K562 (cell line): ENCODE results near the gene PLEKHA8. TPM values are rescaled to one million over a fixed set of nuclear protein-coding genes. Genes with fewer than 3 reads are reported as not detected.

ENCODE experiments used
- ATAC-seq: fragments of 200-7000 bp; cut with Tn5 transposase; 3 replicates; pipeline ENCODE4 v1.9.1; 2020; ENCODE audit warnings: moderate library complexity
- BruUV-seq: library from RNA; stranded (reverse); fragments of 400-500 nt; replicated peaks from 2 replicates; lab custom pipeline; 2021; lab: Mats Ljungman, UMichigan
- CTCF ChIA-PET: fragments of 300-600 bp; formaldehyde crosslinking; extraction: SDS; loops from one replicate; lab custom pipeline; 2021; ENCODE audit warnings: low intra/inter-chr PET ratio; lab: Yijun Ruan, JAX
- POLR2A ChIA-PET: fragments of 300-600, 350-650 bp; sonication (Branson Sonifier 250); formaldehyde crosslinking; extraction: SDS; loops from one replicate; lab custom pipeline; 2021; ENCODE audit warnings: antibody characterized with exemption, inconsistent platforms; lab: Yijun Ruan, JAX
- DNase-seq, 4 experiments: peaks; one replicate each; pipeline versions ENCODE4 v3.0.0 to v3.0.0-alpha.2; 2011 to 2018; ENCODE audit warnings: low spot score in 3 of 4, mixed read lengths in 3 of 4; ENCODE audit errors: extremely low read depth in 1 of 4
- FAIRE-seq: peaks from 2 replicates; lab custom pipeline; 2011; peaks lifted over from hg19 to GRCh38; lab: Jason Lieb, UNC
- H2AFZ ChIP-seq: 2 replicates; pipeline ENCODE4 v1.6.0; 2011; ENCODE audit warnings: low read depth, low read length, control low read depth, inconsistent platforms
- H3K27ac ChIP-seq: fragments of 200-600 bp; 3 replicates; pipeline ENCODE4 v1.8.0; 2011; ENCODE audit warnings: low read depth, mild to moderate bottlenecking, control low read depth, inconsistent platforms, low read length, moderate library complexity, mixed read lengths; ENCODE audit errors: extremely low read depth
- H3K27me3 ChIP-seq, 2 experiments: fragments of 300-600 bp in 1 of 2; 2 replicates in 1 of 2; 3 replicates in 1 of 2; pipeline versions ENCODE4 v1.6.0 to v1.8.0; 2011; ENCODE audit warnings: inconsistent platforms in 2 of 2, low read length in 2 of 2, mild to moderate bottlenecking in 1 of 2, mixed read lengths in 1 of 2, moderate library complexity in 1 of 2; ENCODE audit not compliant: control insufficient read depth in 2 of 2, insufficient read depth in 2 of 2
- H3K36me3 ChIP-seq: fragments of 300-600 bp; 3 replicates; pipeline ENCODE4 v1.8.0; 2011; ENCODE audit warnings: mild to moderate bottlenecking, low read length, inconsistent platforms; ENCODE audit not compliant: control insufficient read depth, insufficient read depth
- H3K4me1 ChIP-seq, 2 experiments: fragments of 200-600 bp in 1 of 2; replicated peaks in 1 of 2; 2 replicates in 1 of 2; 3 replicates in 1 of 2; pipeline versions ENCODE4 v1.5.1 to v1.8.0; 2011; ENCODE audit warnings: inconsistent platforms in 2 of 2, low read length in 2 of 2, mild to moderate bottlenecking in 1 of 2, mixed read lengths in 1 of 2, moderate library complexity in 1 of 2; ENCODE audit not compliant: control insufficient read depth in 2 of 2, insufficient read depth in 2 of 2
- H3K4me2 ChIP-seq: 2 replicates; pipeline ENCODE4 v1.6.1; 2011; ENCODE audit warnings: low read length, control low read depth, inconsistent platforms, mixed read lengths; ENCODE audit not compliant: insufficient read depth
- H3K4me3 ChIP-seq: fragments of 200-600 bp; sonication (generic), shearing (Covaris generic); 2 replicates; pipeline ENCODE4 v1.5.1; 2016; ENCODE audit warnings: control low read depth, inconsistent platforms
- H3K79me2 ChIP-seq: fragments of 200-600 bp; 3 replicates; pipeline ENCODE4 v1.8.0; 2011; ENCODE audit warnings: low read length, inconsistent platforms; ENCODE audit not compliant: control insufficient read depth, insufficient read depth
- H3K9ac ChIP-seq, 2 experiments: 2 replicates each; pipeline versions ENCODE4 v1.6.0 to v1.6.1; 2011; ENCODE audit warnings: low read depth in 2 of 2, low read length in 2 of 2, control low read depth in 1 of 2, inconsistent platforms in 1 of 2, mild to moderate bottlenecking in 1 of 2, mixed read lengths in 1 of 2; ENCODE audit not compliant: insufficient read depth in 1 of 2
- H3K9me1 ChIP-seq: one replicate; pipeline ENCODE4 v1.6.0; 2011; ENCODE audit warnings: inconsistent platforms, mild to moderate bottlenecking, low read length, moderate library complexity; ENCODE audit not compliant: control insufficient read depth, insufficient read depth
- H3K9me3 ChIP-seq: replicated peaks from 2 replicates; pipeline ENCODE4 v1.5.1; 2011; ENCODE audit warnings: low read depth, low read length, inconsistent platforms; ENCODE audit not compliant: control insufficient read depth, insufficient read depth
- H4K20me1 ChIP-seq: replicated peaks from 2 replicates; pipeline ENCODE4 v1.6.1; 2011; ENCODE audit warnings: low read length, inconsistent platforms, mixed read lengths; ENCODE audit not compliant: control insufficient read depth, insufficient read depth
- ESRRA ChIP-seq: fragments of 450-650 bp; IDR thresholded peaks from 2 replicates; pipeline ENCODE4 v1.6.1; 2014; ENCODE audit warnings: low read depth, mild to moderate bottlenecking, moderate library complexity, borderline replicate concordance
- FUS ChIP-seq: fragments of 200-400 bp; formaldehyde crosslinking; optimal IDR thresholded peaks from 2 replicates; pipeline ENCODE3; 2017; ENCODE audit warnings: low read depth, low read length
- ILF3 ChIP-seq: fragments of 450-650 bp; IDR thresholded peaks from 2 replicates; pipeline ENCODE4 v1.6.1; 2018; ENCODE audit warnings: antibody characterized with exemption, mild to moderate bottlenecking, moderate library complexity, borderline replicate concordance
- WGBS: fragments of 100-300 bp; shearing (Covaris generic); methylation state at CpG from one replicate; pipeline ENCODE4 v1.1.6; 2016; ENCODE audit warnings: low coverage, mixed read lengths; ENCODE audit not compliant: insufficient coverage; ENCODE audit errors: missing lambda C conversion rate; 5-methylcytosine and 5-hydroxymethylcytosine counted together
- in situ Hi-C: fragments of 300-500 bp; cut with MboI; formaldehyde crosslinking; loops from 4 replicates; pipeline ENCODE4 v1.15.0; 2018; ENCODE audit warnings: inconsistent platforms, mixed read lengths
- intact Hi-C: fragments of 100-400 bp; cut with micrococcal nuclease; formaldehyde crosslinking; loops from 2 replicates; pipeline ENCODE4 v1.14.2; 2022
- polyA plus RNA-seq, 8 experiments: library from polyadenylated mRNA; depleted of rRNA in 4 of 8; stranded (reverse) in 5 of 8; unstranded in 3 of 8; fragments of >200 nt; fragmentation: Nextera tagmentation in 2 of 8; fragmentation: Illumina TruSeq in 1 of 8; extraction: Ambion mirVana in 2 of 8; extraction: Trizol in 1 of 8; gene quantifications; 2 replicates each; pipeline versions ENCODE4 v1.2.1 to v1.2.3, GENCODE V29; 2011 to 2014; ENCODE audit warnings: inconsistent platforms in 1 of 8, missing spikeins in 1 of 8
- small RNA-seq: library from RNA; depleted of rRNA; stranded (forward); fragments of <200 nt; gene quantifications from one replicate; pipeline ENCODE3, GENCODE V24; 2014
- total RNA-seq, 7 experiments: library from RNA; depleted of rRNA in 6 of 7; stranded (reverse); fragments of >200 nt in 6 of 7; fragmentation: Illumina TruSeq in 2 of 7; extraction: Trizol in 2 of 7; gene quantifications; 2 replicates each; pipeline versions ENCODE4 v1.2.1 to v1.2.3, GENCODE V29; 2011 to 2021; ENCODE audit warnings: low replicate concordance in 1 of 7
- TF ChIP-seq, protein P1 (sequence below): sonication (generic); formaldehyde crosslinking; IDR thresholded peaks from 2 replicates; pipeline ENCODE4 v1.8.1; 2023; ENCODE audit warnings: mild to moderate bottlenecking, missing genetic modification reagents
- TF ChIP-seq, protein P2 (sequence below): fragments of 450-650 bp; formaldehyde crosslinking; IDR thresholded peaks from 2 replicates; pipeline ENCODE4 v1.4.0; 2020; ENCODE audit warnings: mild to moderate bottlenecking, mixed read lengths

The PLEKHA8 gene
- total and polyA plus RNA-seq, 9 of the 15 experiments (the other 6 are each of a cell fraction or from before 2014, with no cell fraction given): 3.2 to 16.3 (median 11.8) TPM

DNA sequence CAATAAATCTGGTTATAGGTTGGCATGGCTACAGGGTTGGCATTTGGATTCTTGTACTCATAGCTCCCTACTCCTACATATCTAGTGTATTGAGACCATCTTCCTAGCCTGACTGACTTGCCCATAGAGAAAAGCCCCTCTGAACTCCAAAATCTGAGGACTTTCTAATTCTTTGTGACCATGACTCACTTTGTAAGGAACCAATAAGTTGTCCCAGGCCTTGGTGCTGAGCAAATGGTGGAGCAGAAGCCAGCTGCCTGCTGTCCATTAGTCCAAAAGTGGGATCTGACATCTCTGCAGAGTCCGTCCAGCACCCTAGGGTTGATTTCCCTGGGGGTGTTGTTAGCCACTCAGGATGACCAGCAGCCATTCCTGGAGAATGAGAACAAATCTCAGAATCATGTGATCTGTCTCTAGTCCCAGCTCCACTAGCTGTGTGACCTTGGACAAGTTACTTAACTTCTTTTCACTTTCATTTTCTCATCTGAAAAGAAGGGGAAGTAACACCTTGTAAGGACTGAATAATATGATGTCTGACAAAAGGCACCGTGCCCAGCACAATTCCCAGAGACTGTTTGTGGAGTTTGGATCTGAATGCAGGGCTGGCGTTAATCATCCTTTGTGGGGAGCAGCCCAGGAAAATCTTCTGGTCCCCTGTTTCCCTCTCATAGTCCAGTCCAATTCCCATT, 150.7 kb downstream of the PLEKHA8 start:
- H3K4me2 ChIP-seq: no peak overlapping the region
- intact Hi-C loops (no loop called here), in situ Hi-C loops (no loop called here)
- peaks cover 0 to 6% of the 10 kb centered on the region in 2 experiments; a peak in 2 of 5 replicates for H3K4me1 ChIP-seq
- H4K20me1 ChIP-seq: no peaks in the 10 kb centered on the region
- ChIA-PET POLR2A (interaction anchor here (0.8 kb wide), 1 partner anchor 9 kb away, joined by 3 read pairs; no protein-coding TSS in a partner anchor), CTCF (no interaction called here)
- WGBS: 2% methylated on average over 3 of the region's 3 CpGs
- H2AFZ ChIP-seq: no peak overlapping the region
- peaks cover 0 to 18% of the 10 kb centered on the region in 2 experiments; a peak in 2 of 5 replicates for H3K27me3 ChIP-seq
- DNase-seq (no peak), FAIRE-seq (no peak), ATAC-seq (no peak)
- no peaks in the 10 kb centered on the region for H3K79me2 ChIP-seq
- TF ChIP-seq ILF3 (no peak), FUS (no peak), ESRRA (peak; percentile 61; the same call in 1 of the 2 replicates)
- TF ChIP-seq, protein P1, sequence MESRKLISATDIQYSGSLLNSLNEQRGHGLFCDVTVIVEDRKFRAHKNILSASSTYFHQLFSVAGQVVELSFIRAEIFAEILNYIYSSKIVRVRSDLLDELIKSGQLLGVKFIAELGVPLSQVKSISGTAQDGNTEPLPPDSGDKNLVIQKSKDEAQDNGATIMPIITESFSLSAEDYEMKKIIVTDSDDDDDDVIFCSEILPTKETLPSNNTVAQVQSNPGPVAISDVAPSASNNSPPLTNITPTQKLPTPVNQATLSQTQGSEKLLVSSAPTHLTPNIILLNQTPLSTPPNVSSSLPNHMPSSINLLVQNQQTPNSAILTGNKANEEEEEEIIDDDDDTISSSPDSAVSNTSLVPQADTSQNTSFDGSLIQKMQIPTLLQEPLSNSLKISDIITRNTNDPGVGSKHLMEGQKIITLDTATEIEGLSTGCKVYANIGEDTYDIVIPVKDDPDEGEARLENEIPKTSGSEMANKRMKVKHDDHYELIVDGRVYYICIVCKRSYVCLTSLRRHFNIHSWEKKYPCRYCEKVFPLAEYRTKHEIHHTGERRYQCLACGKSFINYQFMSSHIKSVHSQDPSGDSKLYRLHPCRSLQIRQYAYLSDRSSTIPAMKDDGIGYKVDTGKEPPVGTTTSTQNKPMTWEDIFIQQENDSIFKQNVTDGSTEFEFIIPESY (CRISPR knock-in tag): no peak
- TF ChIP-seq, protein P2, sequence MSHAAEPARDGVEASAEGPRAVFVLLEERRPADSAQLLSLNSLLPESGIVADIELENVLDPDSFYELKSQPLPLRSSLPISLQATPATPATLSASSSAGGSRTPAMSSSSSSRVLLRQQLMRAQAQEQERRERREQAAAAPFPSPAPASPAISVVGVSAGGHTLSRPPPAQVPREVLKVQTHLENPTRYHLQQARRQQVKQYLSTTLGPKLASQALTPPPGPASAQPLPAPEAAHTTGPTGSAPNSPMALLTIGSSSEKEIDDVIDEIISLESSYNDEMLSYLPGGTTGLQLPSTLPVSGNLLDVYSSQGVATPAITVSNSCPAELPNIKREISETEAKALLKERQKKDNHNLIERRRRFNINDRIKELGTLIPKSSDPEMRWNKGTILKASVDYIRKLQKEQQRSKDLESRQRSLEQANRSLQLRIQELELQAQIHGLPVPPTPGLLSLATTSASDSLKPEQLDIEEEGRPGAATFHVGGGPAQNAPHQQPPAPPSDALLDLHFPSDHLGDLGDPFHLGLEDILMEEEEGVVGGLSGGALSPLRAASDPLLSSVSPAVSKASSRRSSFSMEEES (CRISPR knock-in tag): 0 out of 2 replicates have a peak, but pooled peaks have one; percentile 1
- no peak overlapping the region for H3K9ac ChIP-seq
- no TSS peak for BruUV-seq
- H3K36me3 ChIP-seq: no peaks in the 10 kb centered on the region
- H3K27ac ChIP-seq: no peak overlapping the region
- H3K9me3 ChIP-seq: no peaks in the 10 kb centered on the region
- no peak overlapping the region for H3K4me3 ChIP-seq
- H3K9me1 ChIP-seq: no peaks in the 10 kb centered on the region

Small RNA genes lying within 50 kb of the gene (small RNA-seq; reads per million reads assigned to genes)
- not detected for gene RPS27P16

Other genes starting within 250 kb of the PLEKHA8 start
- 0.65 and 0.82 TPM in 2 replicates for gene WIPF3, start 221.9 kb upstream of the PLEKHA8 start, total RNA-seq (2014; rRNA removed)
- gene WIPF3, start 221.9 kb upstream of the PLEKHA8 start, total RNA-seq (2014; rRNA removed; fragmentation: Illumina TruSeq; extraction: Trizol): 0.47 and 0.54 TPM in 2 replicates
- 0.15 and 0.18 TPM in 2 replicates for gene WIPF3, start 221.9 kb upstream of the PLEKHA8 start, total RNA-seq (2015; rRNA removed; fragmentation: Illumina TruSeq; extraction: Trizol)
- 2.6 and 2.7 TPM in 2 replicates for gene WIPF3, start 221.9 kb upstream of the PLEKHA8 start, total RNA-seq (2021)
- 1.7 and 2.2 TPM in 2 replicates for gene WIPF3, start 221.9 kb upstream of the PLEKHA8 start, polyA plus RNA-seq (2011; rRNA removed)
- 1.9 and 2.2 TPM in 2 replicates for gene WIPF3, start 221.9 kb upstream of the PLEKHA8 start, polyA plus RNA-seq (2014; fragmentation: Illumina TruSeq; extraction: Trizol)
- gene WIPF3, start 221.9 kb upstream of the PLEKHA8 start, polyA plus RNA-seq (2014; fragmentation: Nextera tagmentation; extraction: Ambion mirVana): 1 to 10 TPM; 2.1 to 3.2 TPM
- gene WIPF3, start 221.9 kb upstream of the PLEKHA8 start, polyA plus RNA-seq (2014; rRNA removed): 0.82 and 1.0 TPM in 2 replicates
- 0.16 and 1.4 TPM in 2 replicates for gene SCRN1, start 38.6 kb upstream of the PLEKHA8 start, total RNA-seq (2014; rRNA removed)
- gene SCRN1, start 38.6 kb upstream of the PLEKHA8 start, total RNA-seq (2014; rRNA removed; fragmentation: Illumina TruSeq; extraction: Trizol): 0.15 and 0.19 TPM in 2 replicates
- 0.18 and 0.34 TPM in 2 replicates for gene SCRN1, start 38.6 kb upstream of the PLEKHA8 start, total RNA-seq (2015; rRNA removed; fragmentation: Illumina TruSeq; extraction: Trizol)
- gene SCRN1, start 38.6 kb upstream of the PLEKHA8 start, total RNA-seq (2021): 0.33 and 0.49 TPM in 2 replicates
- gene SCRN1, start 38.6 kb upstream of the PLEKHA8 start, polyA plus RNA-seq (2011; rRNA removed): 0.15 and 0.60 TPM in 2 replicates
- gene SCRN1, start 38.6 kb upstream of the PLEKHA8 start, polyA plus RNA-seq (2014; fragmentation: Illumina TruSeq; extraction: Trizol): 0.13 and 0.24 TPM in 2 replicates
- under 1 TPM; 0.20 to 0.34 TPM for gene SCRN1, start 38.6 kb upstream of the PLEKHA8 start, polyA plus RNA-seq (2014; fragmentation: Nextera tagmentation; extraction: Ambion mirVana)
- gene SCRN1, start 38.6 kb upstream of the PLEKHA8 start, polyA plus RNA-seq (2014; rRNA removed): 0.09 and 0.20 TPM in 2 replicates
- 5.3 and 9.2 TPM in 2 replicates for gene FKBP14, start 1.7 kb upstream of the PLEKHA8 start, total RNA-seq (2014; rRNA removed)
- gene FKBP14, start 1.7 kb upstream of the PLEKHA8 start, total RNA-seq (2014; rRNA removed; fragmentation: Illumina TruSeq; extraction: Trizol): 27.9 and 33.3 TPM in 2 replicates
- 17.6 and 19.1 TPM in 2 replicates for gene FKBP14, start 1.7 kb upstream of the PLEKHA8 start, total RNA-seq (2015; rRNA removed; fragmentation: Illumina TruSeq; extraction: Trizol)
- gene FKBP14, start 1.7 kb upstream of the PLEKHA8 start, total RNA-seq (2021): 13.4 and 15.3 TPM in 2 replicates
- 23.1 and 26.9 TPM in 2 replicates for gene FKBP14, start 1.7 kb upstream of the PLEKHA8 start, polyA plus RNA-seq (2011; rRNA removed)
- gene FKBP14, start 1.7 kb upstream of the PLEKHA8 start, polyA plus RNA-seq (2014; fragmentation: Illumina TruSeq; extraction: Trizol): 14.9 and 20.5 TPM in 2 replicates
- gene FKBP14, start 1.7 kb upstream of the PLEKHA8 start, polyA plus RNA-seq (2014; fragmentation: Nextera tagmentation; extraction: Ambion mirVana): 10 to 100 TPM; 10.3 to 12.4 TPM
- 14.3 and 15.3 TPM in 2 replicates for gene FKBP14, start 1.7 kb upstream of the PLEKHA8 start, polyA plus RNA-seq (2014; rRNA removed)
- gene MTURN, start 106.6 kb downstream of the PLEKHA8 start, total RNA-seq (2014; rRNA removed): 8.8 and 10.0 TPM in 2 replicates
- gene MTURN, start 106.6 kb downstream of the PLEKHA8 start, total RNA-seq (2014; rRNA removed; fragmentation: Illumina TruSeq; extraction: Trizol): 6.4 and 7.8 TPM in 2 replicates
- gene MTURN, start 106.6 kb downstream of the PLEKHA8 start, total RNA-seq (2015; rRNA removed; fragmentation: Illumina TruSeq; extraction: Trizol): 1.4 and 1.6 TPM in 2 replicates
- 5.0 and 7.7 TPM in 2 replicates for gene MTURN, start 106.6 kb downstream of the PLEKHA8 start, total RNA-seq (2021)
- gene MTURN, start 106.6 kb downstream of the PLEKHA8 start, polyA plus RNA-seq (2011; rRNA removed): 9.2 and 14.8 TPM in 2 replicates
- gene MTURN, start 106.6 kb downstream of the PLEKHA8 start, polyA plus RNA-seq (2014; fragmentation: Illumina TruSeq; extraction: Trizol): 5.3 TPM in 2 replicates
- 1 to 10 TPM in 1 of 2 experiments, under 1 TPM in 1; 0.94 to 1.0 TPM for gene MTURN, start 106.6 kb downstream of the PLEKHA8 start, polyA plus RNA-seq (2014; fragmentation: Nextera tagmentation; extraction: Ambion mirVana)
- gene MTURN, start 106.6 kb downstream of the PLEKHA8 start, polyA plus RNA-seq (2014; rRNA removed): 6.5 and 8.0 TPM in 2 replicates